Mesothelial cell of epicardium (in vitro differentiated cells): ENCODE data around the gene PRSS33. TPM values are rescaled to one million over a fixed set of nuclear protein-coding genes. Genes with fewer than 3 reads are reported as not detected.

Source experiments
- DNase-seq, 2 experiments: peaks; one replicate each; pipeline ENCODE4 v3.0.0; 2021; ENCODE audit warnings: low spot score in 2 of 2; ENCODE audit not compliant: unreplicated experiment in 2 of 2
- H3K27ac Mint-ChIP-seq: 2 replicates; pipeline ENCODE4 v1.8.0; 2021; ENCODE audit warnings: mixed read lengths
- H3K27me3 Mint-ChIP-seq: 2 replicates; pipeline ENCODE4 v1.8.0; 2021; ENCODE audit warnings: low read depth, mixed read lengths
- H3K36me3 Mint-ChIP-seq: 2 replicates; pipeline ENCODE4 v1.8.0; 2021; ENCODE audit warnings: mixed read lengths
- H3K4me1 Mint-ChIP-seq: 2 replicates; pipeline ENCODE4 v1.8.0; 2021; ENCODE audit warnings: mixed read lengths
- H3K4me3 Mint-ChIP-seq: 2 replicates; pipeline ENCODE4 v1.8.0; 2021; ENCODE audit warnings: mild to moderate bottlenecking, moderate library complexity, mixed read lengths
- H3K9me3 Mint-ChIP-seq: 2 replicates; pipeline ENCODE4 v1.8.0; 2021; ENCODE audit warnings: mixed read lengths
- CTCF ChIP-seq: fragments of 200-600 bp; sonication (generic); IDR thresholded peaks from one replicate; pipeline ENCODE4 v1.5.0; 2021; ENCODE audit warnings: antibody characterized with exemption; ENCODE audit not compliant: unreplicated experiment
- total RNA-seq: library from RNA; stranded (reverse); gene quantifications from 3 replicates; pipeline ENCODE4 v1.2.1, GENCODE V29; 2021

PRSS33 gene
- total RNA-seq, 1 donor from 2014 or later: not detected

GRCh38 chr16:2824626-2825025 lies 37.3 kb upstream of the PRSS33 start:
- Mint-ChIP-seq H3K4me3 (no peak overlapping the region), H3K27ac (no peak overlapping the region), H3K4me1 (no peaks in the 10 kb centered on the region), H3K9me3 (no peaks in the 10 kb centered on the region), H3K36me3 (no peaks in the 10 kb centered on the region), H3K27me3 (peaks cover 6% of the 10 kb centered on the region)
- DNase-seq: no peak
- TF ChIP-seq CTCF: no peak

GRCh38 chr16:2822496-2822895 lies 35.1 kb upstream of the PRSS33 start:
- TF ChIP-seq CTCF: no peak
- H3K36me3 Mint-ChIP-seq: no peaks in the 10 kb centered on the region
- DNase-seq: no peak
- H3K27ac Mint-ChIP-seq: no peak overlapping the region
- H3K9me3 Mint-ChIP-seq: no peaks in the 10 kb centered on the region
- no peak overlapping the region for H3K4me3 Mint-ChIP-seq
- peaks cover 11% of the 10 kb centered on the region for H3K27me3 Mint-ChIP-seq
- H3K4me1 Mint-ChIP-seq: no peaks in the 10 kb centered on the region

- no peaks in the 10 kb centered on the region for H3K4me1 Mint-ChIP-seq
- H3K36me3 Mint-ChIP-seq: no peaks in the 10 kb centered on the region
- peaks cover 11% of the 10 kb centered on the region for H3K27me3 Mint-ChIP-seq
- H3K9me3 Mint-ChIP-seq: no peaks in the 10 kb centered on the region
- no peak for TF ChIP-seq CTCF
- H3K27ac Mint-ChIP-seq: no peak overlapping the region
- H3K4me3 Mint-ChIP-seq: no peak overlapping the region
- DNase-seq: no peak
Measured at GRCh38 chr16:2822158-2822495, 34.8 kb upstream of the PRSS33 start.

- no peak for TF ChIP-seq CTCF
- Mint-ChIP-seq H3K4me1 (no peaks in the 10 kb centered on the region), H3K27me3 (peaks cover 11% of the 10 kb centered on the region), H3K36me3 (no peaks in the 10 kb centered on the region), H3K4me3 (no peak overlapping the region), H3K9me3 (no peaks in the 10 kb centered on the region), H3K27ac (no peak overlapping the region)
- DNase-seq: no peak
Measured at GRCh38 chr16:2821487-2822157, 34.3 kb upstream of the PRSS33 start.

GRCh38 chr16:2820836-2821486 lies 33.6 kb upstream of the PRSS33 start:
- Mint-ChIP-seq H3K27me3 (peaks cover 11% of the 10 kb centered on the region), H3K9me3 (no peaks in the 10 kb centered on the region), H3K4me1 (no peaks in the 10 kb centered on the region), H3K36me3 (no peaks in the 10 kb centered on the region), H3K27ac (no peak overlapping the region), H3K4me3 (no peak overlapping the region)
- no peak for TF ChIP-seq CTCF
- DNase-seq: no peak
